HL-60/S4 (cell line): ENCODE data around the gene LACTB.

ENCODE experiments used
- in situ Hi-C: fragments of 300-500 bp; cut with MboI; formaldehyde crosslinking; loops from 2 replicates; pipeline ENCODE4 v1.14.3; 2022; ENCODE audit warnings: low sequenced_read_pairs

Gene LACTB

DNA sequence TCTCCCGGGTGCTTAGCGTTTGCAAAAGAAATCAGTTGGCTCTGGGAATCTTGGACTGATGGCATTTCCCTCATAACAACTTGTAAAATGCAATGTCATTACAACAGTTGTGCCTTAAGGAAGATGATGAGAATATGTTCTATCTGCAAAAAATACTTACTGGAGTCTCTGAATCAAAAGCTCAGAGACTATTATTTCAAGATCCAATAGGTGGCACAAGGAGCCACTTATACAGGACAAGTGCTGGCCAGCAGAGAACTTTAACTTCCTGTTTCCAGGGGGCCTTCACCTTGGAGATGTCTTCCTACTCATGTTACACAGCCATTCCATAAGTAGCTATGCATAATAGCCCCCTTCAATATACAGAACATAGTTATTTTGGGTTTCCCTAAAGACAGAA, 44.6 kb downstream of the LACTB start:
- in situ Hi-C loops: no loop called here

DNA sequence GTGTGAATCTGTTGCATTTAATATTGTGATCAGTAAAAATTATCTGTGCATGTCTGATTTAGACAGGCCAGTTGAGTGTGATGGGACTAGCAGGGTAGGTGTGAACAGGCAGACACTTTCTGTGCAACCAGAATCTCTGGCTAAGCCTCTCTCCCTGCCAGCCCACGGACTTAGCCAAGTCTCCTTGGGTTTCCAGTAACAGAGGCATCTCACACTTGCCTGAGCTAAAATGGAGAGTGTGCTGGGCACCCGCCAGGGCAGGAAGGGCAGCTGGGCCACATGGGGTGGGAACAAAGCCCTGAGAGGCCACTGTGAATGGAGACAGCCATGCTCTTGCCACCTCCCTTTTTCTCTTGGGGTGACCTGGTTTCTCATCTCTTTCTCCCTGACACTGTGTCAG, 48.1 kb downstream of the LACTB start:
- in situ Hi-C loops: no loop called here

DNA sequence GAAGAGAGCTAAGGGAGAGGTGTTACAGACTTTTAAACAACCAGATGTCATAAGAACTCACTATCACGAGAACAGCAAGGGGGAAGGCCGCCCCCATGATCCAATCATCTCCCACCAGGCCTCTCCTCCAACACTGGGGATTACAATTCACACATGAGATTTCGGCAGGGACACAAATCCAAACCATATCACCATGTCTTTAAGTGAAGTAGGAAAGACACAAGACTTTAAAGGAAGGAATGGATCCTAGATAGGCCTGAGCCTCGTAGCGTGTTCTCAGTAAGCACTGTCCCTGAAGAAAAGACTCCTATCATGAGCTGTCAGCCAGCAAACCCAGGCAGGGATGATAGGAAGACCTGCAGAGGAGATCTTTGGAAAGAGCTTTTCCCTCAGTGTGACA, 50.7 kb downstream of the LACTB start:
- in situ Hi-C loops: no loop called here

DNA sequence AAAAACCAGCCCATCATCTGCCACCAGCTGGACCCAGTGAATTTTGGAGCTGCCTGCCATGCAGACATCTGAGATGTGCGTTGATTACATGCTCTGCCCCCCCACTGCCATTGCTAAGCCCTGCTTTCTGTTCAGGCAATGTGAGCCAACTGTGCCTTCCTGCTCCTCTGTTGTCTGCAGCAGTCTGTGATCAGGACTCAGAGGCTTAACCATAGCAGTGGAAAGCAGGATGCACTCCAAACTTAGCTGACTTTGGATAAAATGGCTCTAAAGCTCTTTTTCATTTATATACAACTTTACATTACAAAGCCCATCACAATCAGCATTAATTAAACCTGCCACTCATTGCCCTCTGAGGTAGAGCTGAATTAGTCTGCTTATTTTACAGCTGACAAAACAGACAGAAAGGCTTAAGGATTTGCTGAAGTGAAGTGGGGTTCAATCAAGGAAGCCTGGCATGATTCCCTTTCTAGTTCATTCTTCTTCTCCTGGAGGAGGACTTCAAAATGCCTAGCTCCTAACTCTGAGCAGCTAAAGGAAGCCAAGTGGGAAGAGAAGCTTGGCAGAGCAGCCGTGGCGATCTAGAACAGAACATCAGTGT, 51.3 kb downstream of the LACTB start:
- in situ Hi-C loops: no loop called here

DNA sequence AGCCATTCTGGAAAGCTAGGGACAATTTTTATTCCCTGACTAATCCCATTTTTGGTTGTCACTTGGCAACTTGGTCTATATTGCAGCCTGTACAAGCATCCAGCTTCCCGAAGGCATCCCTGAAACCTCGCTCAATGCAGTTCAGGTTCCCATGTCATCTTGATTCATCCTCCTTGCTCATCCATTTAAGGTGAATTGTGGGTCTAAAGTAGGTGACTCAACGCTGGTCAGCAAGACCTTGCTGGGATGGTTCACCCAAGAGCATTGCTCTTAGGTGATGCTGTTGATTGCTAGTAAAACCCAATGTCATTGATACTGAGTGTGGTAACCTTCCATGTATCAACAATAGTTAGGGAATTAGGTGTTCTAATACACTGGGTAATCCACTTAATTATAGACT, 54.6 kb downstream of the LACTB start:
- in situ Hi-C loops: no loop called here

DNA sequence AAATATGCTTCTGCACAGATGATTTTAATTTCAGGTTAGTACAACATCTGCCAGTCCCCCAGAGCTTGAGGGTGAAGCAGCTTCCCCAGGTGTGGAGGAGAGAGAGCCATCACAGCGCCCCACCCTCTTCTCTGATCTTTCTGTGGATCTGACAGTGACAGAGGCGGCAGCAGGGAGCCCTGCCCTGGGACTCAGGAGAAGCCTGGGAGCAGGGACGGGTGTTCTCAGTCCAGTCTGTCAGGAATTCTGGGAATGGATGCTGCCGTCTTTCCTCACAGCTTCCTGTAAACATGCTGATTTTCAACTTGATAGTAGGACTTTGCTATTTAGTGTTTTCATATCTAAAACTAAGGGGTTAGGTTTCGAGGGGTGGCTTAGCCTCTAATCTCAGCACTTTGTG, 56.4 kb downstream of the LACTB start:
- in situ Hi-C loops: no loop called here

DNA sequence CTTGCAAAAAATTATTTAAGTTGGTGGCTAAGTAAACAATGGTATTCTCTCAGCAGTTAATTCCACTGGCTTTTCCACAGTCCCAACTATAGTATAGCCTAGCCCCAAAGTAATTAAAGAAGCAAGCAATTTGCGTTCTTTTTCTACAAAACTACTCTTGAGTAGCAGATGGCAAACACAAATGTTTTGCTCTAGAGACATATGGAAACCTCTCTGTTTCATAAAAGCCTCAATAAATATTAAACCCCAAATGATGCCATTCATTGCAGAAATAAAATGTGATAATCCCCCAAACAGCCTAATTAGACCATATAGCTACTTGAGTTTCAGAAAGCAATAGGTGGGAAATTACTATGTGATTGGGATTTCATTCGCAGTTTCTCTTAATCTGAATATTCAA, 59.1 kb downstream of the LACTB start:
- in situ Hi-C loops: no loop called here

DNA sequence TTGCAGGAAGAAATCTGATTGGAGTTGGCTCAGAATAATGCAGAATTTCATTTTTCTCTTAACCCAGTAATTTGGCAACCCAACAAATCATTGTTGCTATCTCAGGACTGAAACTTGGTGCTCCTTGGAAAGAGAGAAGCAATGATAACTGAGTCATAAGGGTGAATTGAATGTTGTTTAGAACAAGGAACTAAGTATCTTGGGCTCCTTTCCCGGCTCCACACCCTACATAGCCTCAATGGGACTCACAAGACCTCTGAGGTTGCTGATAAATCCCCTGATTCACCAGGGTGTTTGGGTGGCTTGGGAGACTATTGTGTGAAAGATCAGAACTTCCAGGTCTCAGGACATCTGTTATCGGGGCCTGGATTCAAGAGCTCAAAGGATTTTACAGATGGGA, 60.0 kb downstream of the LACTB start:
- in situ Hi-C loops: no loop called here

DNA sequence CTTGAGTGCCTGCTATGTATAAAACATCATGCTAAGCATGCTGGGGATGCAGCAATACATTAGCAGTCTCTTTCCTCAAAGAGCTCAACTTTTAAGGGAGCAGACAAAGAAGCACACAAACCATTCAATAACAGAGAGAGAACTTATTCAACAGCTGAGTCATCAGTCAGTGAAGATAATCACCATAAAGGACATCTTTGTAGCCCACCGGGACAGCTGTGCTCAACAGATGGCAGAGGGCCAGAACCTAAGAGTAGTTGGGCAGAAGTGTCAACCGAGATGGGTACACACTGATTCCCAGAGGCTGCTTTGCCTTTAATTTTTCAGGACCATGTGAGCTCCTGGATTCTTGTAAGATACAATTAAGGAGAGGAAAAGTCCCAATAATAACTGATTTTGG, 63.5 kb downstream of the LACTB start:
- in situ Hi-C loops: no loop called here

DNA sequence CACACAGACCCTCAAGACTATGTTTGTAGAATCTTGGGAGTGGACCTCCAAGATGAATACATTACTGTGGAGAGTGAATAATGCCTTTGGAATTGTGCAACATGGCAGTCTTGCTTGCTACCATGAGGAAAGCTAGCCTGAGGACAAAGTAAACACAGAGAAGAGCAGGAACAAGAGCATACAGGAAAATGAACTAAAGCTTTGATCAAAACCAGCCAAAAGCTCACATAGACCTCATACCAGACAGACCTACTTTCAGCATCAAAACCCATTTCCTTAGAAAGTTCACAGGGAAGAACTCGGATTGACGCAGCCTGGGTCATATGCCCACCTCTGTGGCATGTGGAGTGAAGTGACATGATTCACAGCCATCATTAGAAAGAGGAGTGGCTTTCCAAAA, 64.4 kb downstream of the LACTB start:
- in situ Hi-C loops: no loop called here

DNA sequence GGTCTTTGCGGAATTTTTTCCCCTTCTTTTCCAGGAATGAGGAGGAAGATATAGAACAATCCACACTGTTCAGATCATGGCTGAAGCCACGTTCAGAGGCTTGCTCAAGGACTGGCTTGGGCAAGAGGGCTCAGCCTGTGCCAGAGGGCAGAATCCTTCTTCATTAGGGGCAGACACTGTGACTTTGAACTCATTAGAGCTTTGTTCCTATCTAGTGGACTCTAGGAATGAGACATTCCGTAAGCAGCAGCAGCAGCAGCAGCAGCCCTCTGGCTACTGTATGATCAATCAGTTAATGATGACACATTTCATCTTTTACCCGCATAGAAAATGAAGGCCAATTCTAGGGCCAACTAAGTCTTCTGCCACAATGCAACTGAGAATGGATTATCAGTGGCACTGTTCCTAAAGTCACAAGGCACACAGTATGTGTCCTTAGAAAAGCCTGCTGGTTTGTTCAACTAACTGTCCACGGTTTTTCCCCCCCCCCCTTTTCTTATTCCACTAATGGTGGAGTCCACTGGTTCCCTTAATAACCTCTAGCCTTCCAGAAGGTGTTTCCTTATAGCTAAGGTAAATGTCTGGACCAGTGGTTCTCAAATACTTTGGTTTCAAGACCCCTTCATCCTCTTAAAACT, 66.0 kb downstream of the LACTB start:
- in situ Hi-C loops: no loop called here

DNA sequence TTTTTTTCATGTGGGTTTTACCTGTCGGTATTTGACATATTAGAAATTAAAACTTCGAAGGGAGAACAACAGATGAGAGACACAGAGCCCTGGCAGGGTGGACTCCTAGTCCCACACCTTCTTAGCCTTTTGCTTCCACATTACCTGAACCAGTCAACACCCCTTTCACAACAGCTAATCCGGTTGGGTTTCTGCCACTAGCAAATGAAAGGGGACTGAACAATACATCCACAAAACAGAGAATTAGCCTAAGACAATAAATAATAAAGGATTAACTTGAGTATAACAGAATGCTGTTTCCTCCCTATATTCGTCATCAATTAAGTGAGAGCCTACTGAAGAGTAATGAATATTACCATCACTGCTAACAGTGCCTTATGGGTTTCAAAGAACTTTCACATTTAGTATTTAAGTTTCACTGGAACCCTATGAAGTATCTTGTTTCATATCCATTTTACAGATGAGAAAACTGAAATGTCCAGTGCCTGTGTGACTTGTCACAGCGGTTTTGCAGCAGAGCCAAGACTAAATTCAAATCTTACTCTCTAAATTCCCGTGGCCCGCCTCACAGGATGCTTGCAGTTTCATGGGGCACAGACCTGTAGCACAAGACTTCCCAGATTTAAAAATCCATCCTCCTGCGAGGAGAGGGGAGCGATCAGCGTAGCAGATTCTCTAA, 66.7 kb downstream of the LACTB start:
- in situ Hi-C loops: no loop called here

DNA sequence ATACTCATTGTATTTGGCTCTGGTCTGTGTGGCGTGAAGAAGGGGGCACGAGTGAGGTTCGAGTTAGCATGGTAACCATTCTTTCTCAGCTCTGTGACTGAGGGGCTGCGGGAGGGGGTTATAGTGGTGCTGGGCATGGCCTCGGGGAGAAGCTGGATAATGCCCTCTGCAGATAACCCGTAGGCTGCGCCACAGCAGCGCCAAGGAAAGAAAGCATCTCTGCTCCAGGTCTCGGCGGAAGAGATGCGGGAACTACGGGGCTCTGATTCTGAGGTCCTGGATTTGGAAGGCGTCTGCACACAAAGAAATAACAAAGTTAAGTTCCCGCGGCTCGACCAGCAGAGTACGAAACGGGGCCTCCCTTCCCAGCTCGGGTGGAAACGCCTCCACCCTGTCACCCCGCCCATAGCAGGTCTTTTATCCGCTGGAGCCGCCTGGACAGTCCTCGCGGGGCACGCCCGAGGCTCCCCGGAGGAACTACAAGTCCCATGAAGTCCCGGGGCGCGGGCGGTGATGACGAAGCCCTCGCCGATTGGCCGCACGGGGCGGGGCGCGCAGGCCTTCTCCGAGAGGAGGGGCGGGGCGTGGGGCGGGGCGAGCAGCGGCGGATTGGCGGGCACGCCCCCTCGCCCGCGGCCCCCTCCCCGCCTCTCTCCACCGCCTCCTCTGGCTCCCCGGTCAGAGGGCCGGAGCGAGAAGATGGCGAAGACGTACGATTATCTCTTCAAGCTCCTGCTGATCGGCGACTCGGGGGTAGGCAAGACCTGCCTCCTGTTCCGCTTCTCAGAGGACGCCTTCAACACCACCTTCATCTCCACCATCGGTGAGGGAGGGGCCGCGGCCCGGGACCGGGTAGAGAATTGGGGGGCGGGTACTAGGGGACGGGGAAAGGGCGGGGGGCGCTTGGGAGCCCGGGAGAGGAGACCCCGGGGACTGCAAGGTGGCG, 67.5 kb downstream of the LACTB start, which contains the start of gene RAB8B:
Gene RAB8B (plus strand): TSS at position 681 of the 946 bp plus-strand sequence. CDS start 19 bp downstream, at position 700.
- in situ Hi-C loops: no loop called here

DNA sequence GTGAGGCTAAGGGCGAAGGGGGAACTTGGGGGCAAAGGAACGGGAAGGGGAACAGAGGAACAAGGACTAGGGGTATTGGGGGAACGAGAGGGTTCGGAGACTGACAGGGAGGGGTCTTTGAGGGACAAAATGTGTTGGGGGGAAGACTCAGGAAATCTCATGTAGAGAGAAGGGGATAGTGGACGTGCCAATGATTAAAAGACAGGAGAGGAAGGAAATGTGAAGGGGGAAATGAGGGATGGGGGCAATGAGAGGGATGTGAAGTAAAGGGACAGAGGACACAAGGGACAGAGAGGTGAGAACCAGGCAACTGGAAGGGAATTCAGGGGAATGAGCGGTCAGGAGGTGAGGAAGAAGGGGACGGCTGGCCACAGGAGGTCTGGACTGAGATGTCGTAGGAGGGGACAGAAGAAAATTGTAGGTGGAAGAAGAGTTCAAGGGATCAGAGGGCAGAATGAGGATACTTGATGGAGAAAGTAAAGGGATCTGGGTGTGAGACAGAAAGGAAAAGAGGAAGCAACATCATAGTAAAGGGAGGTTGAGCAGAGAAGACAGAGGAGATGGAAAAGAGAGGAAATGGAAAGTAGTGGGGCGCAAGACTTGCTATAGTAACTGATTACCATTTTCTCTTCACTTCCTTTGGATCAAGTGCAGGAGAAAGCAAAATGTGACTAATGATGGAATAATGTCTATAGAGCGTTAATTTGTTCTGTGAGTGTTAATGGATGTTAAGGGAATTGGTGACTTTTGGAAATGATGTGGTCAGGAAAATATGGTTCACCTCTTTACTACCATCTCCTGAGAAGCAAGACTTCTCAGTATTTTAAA, 68.5 kb downstream of the LACTB start:
- in situ Hi-C loops: no loop called here

DNA sequence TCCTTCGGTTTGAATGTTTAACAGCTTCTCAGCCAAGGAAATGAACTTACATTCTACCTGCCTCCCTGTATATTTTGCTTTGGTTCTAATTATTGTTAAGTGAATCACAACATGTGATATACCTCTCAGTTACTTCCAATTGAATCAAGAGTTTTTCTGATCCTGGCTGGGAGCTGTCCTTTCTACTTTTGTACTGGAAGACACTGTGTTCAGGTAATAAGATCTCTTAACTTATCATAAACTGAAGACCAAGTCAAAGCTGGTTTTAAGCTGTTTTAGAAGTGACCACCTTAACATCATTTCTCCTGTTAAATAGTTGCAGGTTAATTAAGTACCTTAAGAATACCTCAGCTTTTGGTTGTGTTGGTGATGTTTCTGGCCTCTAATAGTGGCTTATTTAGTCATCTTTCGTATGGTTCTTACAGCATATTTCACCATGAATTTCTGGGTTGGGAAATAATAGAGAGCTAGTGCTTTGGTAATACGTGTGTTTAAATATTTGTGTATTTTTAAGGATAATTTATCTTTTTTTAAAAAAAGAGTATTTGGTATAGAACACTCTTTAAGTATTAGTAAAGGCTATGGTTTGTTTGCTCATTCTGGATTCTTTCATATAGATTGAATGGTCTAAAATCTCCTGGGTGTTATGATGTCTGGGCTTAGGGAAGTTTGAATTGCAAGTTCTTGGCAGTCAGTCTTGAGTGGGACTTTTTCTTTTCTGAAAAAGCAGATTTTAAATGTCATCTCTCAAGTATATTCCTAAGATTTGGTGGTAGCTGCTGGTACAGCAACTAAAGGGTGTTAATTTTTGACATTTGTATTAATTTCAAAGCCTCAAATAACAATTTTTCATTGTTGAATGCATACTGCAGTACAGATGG, 69.3 kb downstream of the LACTB start:
- in situ Hi-C loops: no loop called here
